Activated T-helper 17 cell treated with anti-CD3 and anti-CD28 coated beads, Interleukin-2, amount 50 U/mL, for 72 hours (primary cell): ENCODE measurements around the gene SKIDA1. TPM values are rescaled to one million over a fixed set of nuclear protein-coding genes. Genes with fewer than 3 reads are reported as not detected.

ENCODE experiments used
- ATAC-seq: fragments of 150-1000 bp; cut with Tn5 transposase; replicated peaks from 2 replicates; pipeline ENCODE4 v1.10.0; 2021; ENCODE audit warnings: mild to moderate bottlenecking, moderate library complexity
- H3K27ac Mint-ChIP-seq: one replicate; pipeline ENCODE4 v1.8.0; 2022; ENCODE audit warnings: mixed read lengths
- H3K27me3 Mint-ChIP-seq: one replicate; pipeline ENCODE4 v1.8.0; 2022; ENCODE audit warnings: mixed read lengths
- H3K36me3 Mint-ChIP-seq: one replicate; pipeline ENCODE4 v1.8.0; 2022; ENCODE audit warnings: low read depth, mild to moderate bottlenecking, mixed read lengths
- H3K4me1 Mint-ChIP-seq: one replicate; pipeline ENCODE4 v1.8.0; 2022; ENCODE audit warnings: mixed read lengths
- H3K4me3 Mint-ChIP-seq: one replicate; pipeline ENCODE4 v1.8.0; 2022; ENCODE audit warnings: mild to moderate bottlenecking, mixed read lengths
- H3K9me3 Mint-ChIP-seq: one replicate; pipeline ENCODE4 v1.8.0; 2022; ENCODE audit warnings: mixed read lengths
- total RNA-seq, 2 donors: library from RNA; stranded (reverse); gene quantifications; one replicate each; pipeline ENCODE4 v1.2.3, GENCODE V29; 2022

SKIDA1 gene
- total RNA-seq, 2 donors from 2014 or later, result 0.06 to 0.95 TPM

- no peak for ATAC-seq
- Mint-ChIP-seq H3K36me3 (no peaks in the 10 kb centered on the region), H3K4me1 (no peaks in the 10 kb centered on the region), H3K27ac (no peak overlapping the region), H3K27me3 (no peaks in the 10 kb centered on the region), H3K4me3 (no peak overlapping the region), H3K9me3 (no peaks in the 10 kb centered on the region)
Measured at GRCh38 chr10:21473135-21473534, 52.3 kb downstream of the SKIDA1 start.

- H3K4me1 Mint-ChIP-seq, result no peaks in the 10 kb centered on the region
- no peaks in the 10 kb centered on the region for H3K36me3 Mint-ChIP-seq
- no peaks in the 10 kb centered on the region for H3K9me3 Mint-ChIP-seq
- no peak for ATAC-seq
- no peak overlapping the region for H3K27ac Mint-ChIP-seq
- H3K4me3 Mint-ChIP-seq, result no peak overlapping the region
- H3K27me3 Mint-ChIP-seq, result no peaks in the 10 kb centered on the region
Measured at GRCh38 chr10:21468086-21468485, 57.4 kb downstream of the SKIDA1 start.

- H3K27ac Mint-ChIP-seq, result no peak overlapping the region
- no peaks in the 10 kb centered on the region for H3K4me1 Mint-ChIP-seq
- H3K27me3 Mint-ChIP-seq, result no peaks in the 10 kb centered on the region
- no peak overlapping the region for H3K4me3 Mint-ChIP-seq
- H3K9me3 Mint-ChIP-seq, result no peaks in the 10 kb centered on the region
- ATAC-seq, result no peak
- H3K36me3 Mint-ChIP-seq, result no peaks in the 10 kb centered on the region
Measured at GRCh38 chr10:21467633-21468032, 57.8 kb downstream of the SKIDA1 start.

- Mint-ChIP-seq H3K27me3 (no peaks in the 10 kb centered on the region), H3K36me3 (no peaks in the 10 kb centered on the region), H3K27ac (no peak overlapping the region), H3K4me3 (no peak overlapping the region), H3K9me3 (no peaks in the 10 kb centered on the region), H3K4me1 (no peaks in the 10 kb centered on the region)
- ATAC-seq, result no peak
Measured at GRCh38 chr10:21464134-21464533, 61.3 kb downstream of the SKIDA1 start.

Other genes with a start within 250 kb of the SKIDA1 start
- gene MLLT10, start 8.6 kb upstream of the SKIDA1 start, total RNA-seq, result 10 to 100 TPM; 45.2 to 50.1 TPM